HG02973 (cell line): Measurements from ENCODE around the gene E2F2.
A peak's percentile ranks its signal among the peaks of the same experiment; 100 is the strongest.

Source experiments
- ATAC-seq: cut with Tn5 transposase; IDR thresholded peaks from one replicate; pipeline ENCODE4 v1.9.1; 2021; ENCODE audit warnings: moderate library complexity; ENCODE audit not compliant: unreplicated experiment

E2F2 gene

DNA sequence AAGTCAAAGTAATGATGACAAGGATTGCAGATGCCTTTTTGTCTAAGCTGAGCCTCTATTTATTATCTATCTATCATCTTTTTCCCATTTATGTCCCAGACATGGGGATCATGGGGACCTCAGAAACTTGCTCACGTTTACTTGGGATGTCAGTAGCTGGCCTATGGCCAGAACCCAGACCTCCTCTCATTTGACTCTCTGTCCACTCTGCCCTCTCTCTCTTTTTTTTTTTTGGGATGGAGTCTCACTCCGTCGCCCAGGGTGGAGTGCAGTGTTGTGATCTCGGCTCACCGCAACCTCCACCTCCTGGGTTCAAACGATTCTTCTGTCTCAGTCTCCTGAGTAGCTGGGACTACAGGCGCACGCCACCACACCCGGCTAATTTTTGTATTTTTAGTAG lies 32.0 kb upstream of the E2F2 start:
- no peak for ATAC-seq

- ATAC-seq = no peak
Measured at GRCh38 chr1:23562137-23562876, 31.3 kb upstream of the E2F2 start.

- no peak for ATAC-seq
Measured at GRCh38 chr1:23561813-23562100, 30.7 kb upstream of the E2F2 start.

DNA sequence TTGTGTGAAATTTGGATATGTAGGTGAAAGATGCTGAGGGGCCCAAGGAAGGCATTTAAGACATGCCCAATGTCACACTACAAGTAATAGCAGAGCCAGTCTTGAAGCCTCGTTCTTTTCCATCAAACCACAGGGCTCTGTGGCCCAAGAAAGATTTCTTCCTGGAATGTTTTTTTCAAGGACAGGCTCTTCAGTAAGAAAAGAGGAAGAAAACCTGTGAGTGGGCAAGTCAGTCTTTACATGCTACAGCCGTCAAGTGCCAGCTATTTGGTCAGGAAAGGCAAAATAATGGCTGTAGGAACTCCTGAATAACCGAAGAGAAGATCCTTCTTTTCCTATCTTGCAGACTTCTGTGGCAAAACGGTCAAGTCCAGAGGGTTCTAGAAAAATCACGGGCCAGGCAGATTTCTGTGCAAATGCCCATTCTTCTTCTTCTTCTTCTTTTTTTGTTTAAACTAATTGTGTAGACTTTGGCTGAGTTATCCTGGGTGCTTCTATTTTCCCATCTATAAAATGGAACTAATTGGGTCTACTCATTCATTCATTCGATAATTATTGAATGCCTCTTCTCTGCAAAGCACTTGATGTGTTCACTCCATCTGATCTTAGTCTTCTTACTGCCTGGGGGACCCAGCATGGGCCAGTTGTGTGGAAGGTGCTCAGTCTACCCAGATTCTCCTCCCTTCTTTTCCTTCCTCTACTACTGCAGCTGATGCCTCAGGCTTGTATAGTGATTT lies 30.2 kb upstream of the E2F2 start:
- no peak for ATAC-seq

GRCh38 chr1:23559985-23560741 lies 29.1 kb upstream of the E2F2 start:
- no peak for ATAC-seq

DNA sequence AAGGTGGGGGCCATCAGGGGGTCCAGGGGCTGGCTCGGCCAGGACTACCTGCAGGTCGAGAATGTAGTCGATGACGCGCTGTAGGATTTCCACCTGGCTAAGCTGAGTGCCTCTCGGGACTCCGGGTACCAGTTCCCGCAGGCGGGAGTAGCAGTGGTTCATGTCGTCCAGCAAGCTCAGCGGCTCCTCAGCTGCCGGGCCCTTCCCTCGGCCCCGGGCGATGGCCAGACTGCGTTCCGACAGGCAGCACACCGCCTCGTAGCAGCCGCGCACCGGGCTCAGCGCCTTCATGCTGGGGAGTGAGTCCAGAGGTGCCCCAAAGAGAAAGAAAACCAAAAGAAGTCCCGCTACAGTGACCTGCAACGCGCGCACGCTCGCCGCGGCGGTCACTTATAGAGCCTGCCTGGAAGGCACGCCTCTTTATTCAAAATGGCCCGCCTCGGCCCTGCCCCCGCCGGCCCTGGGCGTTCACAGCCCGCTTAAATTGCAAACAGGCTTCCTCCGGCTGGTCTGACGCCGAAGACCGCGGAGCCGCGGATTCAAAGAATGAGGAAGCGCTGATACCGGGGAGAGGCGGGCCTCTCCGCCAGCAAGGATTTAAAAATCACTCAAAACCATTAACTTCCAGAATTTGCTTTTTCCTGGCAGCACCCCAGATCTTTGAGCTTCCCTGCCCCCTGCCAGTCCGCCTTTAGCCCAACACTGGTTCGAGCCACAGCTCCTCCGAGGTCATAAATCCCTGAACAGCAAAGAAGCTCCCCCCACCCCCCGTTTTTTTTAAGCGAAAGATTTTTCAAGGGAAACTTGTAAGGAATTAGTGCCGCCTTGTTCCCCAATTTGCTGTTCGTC lies 28.3 kb upstream of the E2F2 start, which contains the start of gene ID3:
TSS of gene ID3 (minus strand) at position 366 of the 849 bp plus-strand sequence. CDS start at position 291, 75 bp downstream.
- ATAC-seq = peak; percentile 63

- no peak for ATAC-seq
Measured at GRCh38 chr1:23558872-23559135, 27.8 kb upstream of the E2F2 start.

- no peak for ATAC-seq
Measured at GRCh38 chr1:23558140-23558871, 27.3 kb upstream of the E2F2 start.

GRCh38 chr1:23557471-23558124 lies 26.6 kb upstream of the E2F2 start:
- no peak for ATAC-seq

- ATAC-seq = no peak
Measured at GRCh38 chr1:23556635-23557470, 25.8 kb upstream of the E2F2 start.

- ATAC-seq = no peak
Measured at GRCh38 chr1:23555986-23556634, 25.1 kb upstream of the E2F2 start.

DNA sequence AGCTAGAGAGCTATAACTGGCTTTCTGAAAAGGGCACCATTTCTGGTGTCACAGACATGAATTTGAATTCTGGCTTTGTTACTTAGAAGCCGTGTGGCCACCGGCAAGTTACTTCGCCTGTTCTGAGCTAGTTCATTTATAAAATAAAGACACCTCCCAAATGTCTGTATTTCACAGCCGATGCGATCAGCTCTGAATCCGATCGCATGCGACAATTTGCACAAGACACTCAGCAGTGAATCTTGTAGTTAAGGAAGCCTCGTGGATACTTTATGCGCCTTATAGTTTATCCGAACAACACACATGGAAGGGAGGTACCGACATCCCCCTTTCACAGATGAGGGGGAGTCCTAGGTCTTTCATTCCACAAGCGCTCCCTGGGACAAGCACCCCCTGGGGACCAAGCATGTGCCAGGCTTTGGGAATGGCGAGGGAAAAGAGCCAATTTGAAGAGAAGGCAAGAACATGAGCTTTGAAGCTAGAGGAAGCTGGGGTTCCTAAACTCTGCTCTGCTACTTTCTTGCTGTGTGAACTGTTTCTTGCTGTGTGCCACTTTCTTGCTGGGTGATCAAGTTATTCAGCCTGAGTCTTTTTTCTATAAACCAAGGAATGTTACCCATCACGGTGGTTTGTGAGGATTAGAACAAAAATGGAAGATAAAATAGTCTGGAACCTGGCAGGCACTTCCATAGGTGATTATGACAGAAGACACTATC lies 24.4 kb upstream of the E2F2 start:
- no peak for ATAC-seq

DNA sequence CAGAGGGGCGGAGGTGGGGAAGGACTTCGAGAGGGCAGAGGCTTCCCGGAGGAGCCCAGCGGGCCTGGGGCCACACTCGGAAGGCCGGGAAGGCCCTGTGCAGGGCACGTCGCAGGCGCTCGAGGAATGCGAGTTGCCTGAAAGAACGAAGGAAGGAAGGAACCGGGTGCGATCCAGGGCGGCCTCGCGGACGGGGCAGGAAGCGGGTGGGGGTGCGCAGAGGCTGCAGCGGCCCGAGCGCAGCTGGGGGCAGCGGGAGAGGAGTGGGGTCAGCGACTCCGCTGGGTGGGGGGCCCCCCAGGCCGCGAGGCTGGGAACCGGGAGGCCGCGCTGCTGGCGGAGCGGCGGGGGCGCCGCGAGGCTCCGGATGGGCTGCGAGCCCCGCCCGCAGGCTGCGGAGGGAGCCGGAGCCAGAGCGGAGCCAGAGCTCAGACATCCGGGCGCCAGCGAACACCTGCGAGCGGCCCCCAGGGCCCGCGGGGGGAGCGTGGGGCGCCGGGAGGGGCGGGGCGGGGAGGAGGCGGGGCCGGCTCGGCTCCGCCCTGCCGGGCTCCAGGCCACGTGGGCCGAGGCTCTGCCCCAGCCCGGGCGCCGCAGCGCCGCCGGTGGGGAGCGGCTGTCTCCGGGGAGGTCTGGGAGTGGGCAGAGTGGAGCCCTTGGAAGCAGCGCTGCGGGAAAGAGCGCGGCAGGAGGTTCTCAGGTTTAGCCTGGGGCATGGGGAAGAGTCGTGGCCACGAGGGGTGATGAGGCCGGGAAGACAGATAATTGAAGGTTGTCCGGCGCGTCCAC lies 23.6 kb upstream of the E2F2 start:
- peak; percentile 45 for ATAC-seq

DNA sequence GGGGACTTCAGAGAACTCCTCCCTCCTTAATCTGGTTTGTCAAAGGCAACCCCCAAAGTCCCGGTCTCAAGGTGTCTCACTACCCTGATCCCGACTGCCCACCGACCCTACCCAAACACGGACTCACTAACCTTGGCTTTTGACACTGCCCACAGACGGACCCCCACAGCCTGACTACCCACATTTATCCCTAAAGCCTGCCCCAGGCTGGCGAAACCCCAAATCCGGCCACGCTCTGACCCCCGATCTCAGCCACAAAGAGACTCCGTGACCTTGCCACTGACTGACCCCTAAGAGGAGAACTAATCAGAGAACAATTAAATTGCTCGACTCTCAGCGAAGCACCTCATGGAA lies 23.1 kb upstream of the E2F2 start:
- no peak for ATAC-seq

GRCh38 chr1:23553231-23554126 lies 22.4 kb upstream of the E2F2 start:
- no peak for ATAC-seq

DNA sequence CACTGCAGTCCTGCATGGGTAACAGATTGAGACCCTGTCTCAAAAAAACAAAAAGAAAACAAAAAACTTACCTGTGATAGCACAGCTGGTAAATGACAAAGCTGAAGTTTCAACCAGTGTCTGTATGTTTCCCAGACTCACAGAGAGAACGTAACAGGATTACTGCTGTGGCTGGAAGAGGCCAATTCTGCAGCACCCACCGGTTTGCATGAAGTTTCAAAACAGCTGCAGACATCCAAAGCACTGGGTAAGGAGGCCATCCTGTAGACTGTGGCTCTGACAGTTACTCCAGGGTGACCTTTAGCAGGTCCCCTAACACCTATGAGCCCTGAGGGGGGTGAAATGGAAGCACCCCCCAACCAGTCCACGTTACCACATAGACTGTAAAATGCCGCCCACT lies 20.8 kb upstream of the E2F2 start:
- ATAC-seq = no peak
